ENCODE data around the gene HERC5. TPM values are rescaled to one million over a fixed set of nuclear protein-coding genes. Genes with fewer than 3 reads are reported as not detected.
"Not testable (repeated sequence)": the region's sequence is repeated elsewhere in the genome, so short reads cannot be mapped to it uniquely, and the experiment has no call there.

Gene HERC5
- total RNA-seq, 1 experiment from 2014 or later = 5.3 TPM

GRCh38 chr4:88443486-88443885 lies 13.4 kb upstream of the HERC5 start:
- no peak for DNase-seq (ENCODE audit: low read depth, low spot score)
- in situ Hi-C loops (cut with HindIII; ENCODE audit: low pct_unique_long_range_greater_than_20kb, low sequenced_read_pairs) = no loop called here

GRCh38 chr4:88445252-88445651 lies 11.7 kb upstream of the HERC5 start:
- in situ Hi-C loops (cut with HindIII; ENCODE audit: low pct_unique_long_range_greater_than_20kb, low sequenced_read_pairs) = no loop called here
- no peak for DNase-seq (ENCODE audit: low read depth, low spot score)

- DNase-seq (ENCODE audit: low read depth, low spot score) = no peak
- in situ Hi-C loops (cut with HindIII; ENCODE audit: low pct_unique_long_range_greater_than_20kb, low sequenced_read_pairs) = no loop called here
These were observed 10.8 kb upstream of the HERC5 start for GRCh38 chr4:88446124-88446523.

GRCh38 chr4:88447371-88448095 lies 9.4 kb upstream of the HERC5 start:
- peak; percentile 62 for DNase-seq (ENCODE audit: low read depth, low spot score)
- in situ Hi-C loops (cut with HindIII; ENCODE audit: low pct_unique_long_range_greater_than_20kb, low sequenced_read_pairs) = no loop called here

GRCh38 chr4:88448211-88448765 lies 8.6 kb upstream of the HERC5 start:
- DNase-seq (ENCODE audit: low read depth, low spot score); in situ Hi-C loops (cut with HindIII; ENCODE audit: low pct_unique_long_range_greater_than_20kb, low sequenced_read_pairs): not testable (repeated sequence)

- no peak for DNase-seq (ENCODE audit: low read depth, low spot score)
- in situ Hi-C loops (cut with HindIII; ENCODE audit: low pct_unique_long_range_greater_than_20kb, low sequenced_read_pairs) = no loop called here
These were observed 8.0 kb upstream of the HERC5 start for GRCh38 chr4:88448889-88449288.

GRCh38 chr4:88449290-88449689 lies 7.6 kb upstream of the HERC5 start:
- no peak for DNase-seq (ENCODE audit: low read depth, low spot score)
- in situ Hi-C loops (cut with HindIII; ENCODE audit: low pct_unique_long_range_greater_than_20kb, low sequenced_read_pairs) = no loop called here

- DNase-seq (ENCODE audit: low read depth, low spot score) = no peak
- in situ Hi-C loops (cut with HindIII; ENCODE audit: low pct_unique_long_range_greater_than_20kb, low sequenced_read_pairs) = no loop called here
These were observed 5.7 kb upstream of the HERC5 start for GRCh38 chr4:88451205-88451604.

GRCh38 chr4:88452912-88453311 lies 4.0 kb upstream of the HERC5 start:
- no peak for DNase-seq (ENCODE audit: low read depth, low spot score)
- in situ Hi-C loops (cut with HindIII; ENCODE audit: low pct_unique_long_range_greater_than_20kb, low sequenced_read_pairs) = no loop called here

GRCh38 chr4:88457307-88458103 lies 586 bp downstream of the HERC5 start:
- in situ Hi-C loops (cut with HindIII; ENCODE audit: low pct_unique_long_range_greater_than_20kb, low sequenced_read_pairs) = no loop called here
- no peak for DNase-seq (ENCODE audit: low read depth, low spot score)

GRCh38 chr4:88458104-88458740 lies 1.3 kb downstream of the HERC5 start:
- in situ Hi-C loops (cut with HindIII; ENCODE audit: low pct_unique_long_range_greater_than_20kb, low sequenced_read_pairs) = no loop called here

GRCh38 chr4:88465653-88466192 lies 8.8 kb downstream of the HERC5 start:
- DNase-seq (ENCODE audit: low read depth, low spot score) = no peak
- in situ Hi-C loops (cut with HindIII; ENCODE audit: low pct_unique_long_range_greater_than_20kb, low sequenced_read_pairs) = no loop called here

More at GRCh38 chr4:88458104-88458740, 1.3 kb downstream of the HERC5 start:
- no peak for DNase-seq (ENCODE audit: low read depth, low spot score)

GRCh38 chr4:88467392-88467791 lies 10.5 kb downstream of the HERC5 start:
- DNase-seq (ENCODE audit: low read depth, low spot score) = peak; percentile 10
- in situ Hi-C loops (cut with HindIII; ENCODE audit: low pct_unique_long_range_greater_than_20kb, low sequenced_read_pairs) = no loop called here

GRCh38 chr4:88477229-88477860 lies 20.4 kb downstream of the HERC5 start:
- DNase-seq (ENCODE audit: low read depth, low spot score) = no peak
- in situ Hi-C loops (cut with HindIII; ENCODE audit: low pct_unique_long_range_greater_than_20kb, low sequenced_read_pairs) = no loop called here

GRCh38 chr4:88478247-88478646 lies 21.3 kb downstream of the HERC5 start:
- DNase-seq (ENCODE audit: low read depth, low spot score) = no peak
- in situ Hi-C loops (cut with HindIII; ENCODE audit: low pct_unique_long_range_greater_than_20kb, low sequenced_read_pairs) = no loop called here

- peak; percentile 47 for DNase-seq (ENCODE audit: low read depth, low spot score)
- in situ Hi-C loops (cut with HindIII; ENCODE audit: low pct_unique_long_range_greater_than_20kb, low sequenced_read_pairs) = no loop called here
These were observed 24.6 kb downstream of the HERC5 start for GRCh38 chr4:88481537-88481936.

- no peak for DNase-seq (ENCODE audit: low read depth, low spot score)
- in situ Hi-C loops (cut with HindIII; ENCODE audit: low pct_unique_long_range_greater_than_20kb, low sequenced_read_pairs) = no loop called here
These were observed 32.3 kb downstream of the HERC5 start for GRCh38 chr4:88489100-88489761.

All from SK-MEL-5 (cell line).